K562 (cell line): Measurements from ENCODE around the gene ENO3. TPM values are rescaled to one million over a fixed set of nuclear protein-coding genes. Genes with fewer than 3 reads are reported as not detected.

Source experiments
- ATAC-seq: fragments of 200-7000 bp; cut with Tn5 transposase; 3 replicates; pipeline ENCODE4 v1.9.1; 2020; ENCODE audit warnings: moderate library complexity
- BruUV-seq: library from RNA; stranded (reverse); fragments of 400-500 nt; replicated peaks from 2 replicates; lab custom pipeline; 2021; lab: Mats Ljungman, UMichigan
- CTCF ChIA-PET: fragments of 300-600 bp; formaldehyde crosslinking; extraction: SDS; loops from one replicate; lab custom pipeline; 2021; ENCODE audit warnings: low intra/inter-chr PET ratio; lab: Yijun Ruan, JAX
- POLR2A ChIA-PET: fragments of 300-600, 350-650 bp; sonication (Branson Sonifier 250); formaldehyde crosslinking; extraction: SDS; loops from one replicate; lab custom pipeline; 2021; ENCODE audit warnings: antibody characterized with exemption, inconsistent platforms; lab: Yijun Ruan, JAX
- DNase-seq, 4 experiments: peaks; one replicate each; pipeline versions ENCODE4 v3.0.0 to v3.0.0-alpha.2; 2011 to 2018; ENCODE audit warnings: low spot score in 3 of 4, mixed read lengths in 3 of 4; ENCODE audit errors: extremely low read depth in 1 of 4
- FAIRE-seq: peaks from 2 replicates; lab custom pipeline; 2011; peaks lifted over from hg19 to GRCh38; lab: Jason Lieb, UNC
- H2AFZ ChIP-seq: 2 replicates; pipeline ENCODE4 v1.6.0; 2011; ENCODE audit warnings: low read depth, low read length, control low read depth, inconsistent platforms
- H3K27ac ChIP-seq: fragments of 200-600 bp; 3 replicates; pipeline ENCODE4 v1.8.0; 2011; ENCODE audit warnings: low read depth, mild to moderate bottlenecking, control low read depth, inconsistent platforms, low read length, moderate library complexity, mixed read lengths; ENCODE audit errors: extremely low read depth
- H3K27me3 ChIP-seq, 2 experiments: fragments of 300-600 bp in 1 of 2; 2 replicates in 1 of 2; 3 replicates in 1 of 2; pipeline versions ENCODE4 v1.6.0 to v1.8.0; 2011; ENCODE audit warnings: inconsistent platforms in 2 of 2, low read length in 2 of 2, mild to moderate bottlenecking in 1 of 2, mixed read lengths in 1 of 2, moderate library complexity in 1 of 2; ENCODE audit not compliant: control insufficient read depth in 2 of 2, insufficient read depth in 2 of 2
- H3K36me3 ChIP-seq: fragments of 300-600 bp; 3 replicates; pipeline ENCODE4 v1.8.0; 2011; ENCODE audit warnings: mild to moderate bottlenecking, low read length, inconsistent platforms; ENCODE audit not compliant: control insufficient read depth, insufficient read depth
- H3K4me1 ChIP-seq, 2 experiments: fragments of 200-600 bp in 1 of 2; replicated peaks in 1 of 2; 2 replicates in 1 of 2; 3 replicates in 1 of 2; pipeline versions ENCODE4 v1.5.1 to v1.8.0; 2011; ENCODE audit warnings: inconsistent platforms in 2 of 2, low read length in 2 of 2, mild to moderate bottlenecking in 1 of 2, mixed read lengths in 1 of 2, moderate library complexity in 1 of 2; ENCODE audit not compliant: control insufficient read depth in 2 of 2, insufficient read depth in 2 of 2
- H3K4me2 ChIP-seq: 2 replicates; pipeline ENCODE4 v1.6.1; 2011; ENCODE audit warnings: low read length, control low read depth, inconsistent platforms, mixed read lengths; ENCODE audit not compliant: insufficient read depth
- H3K4me3 ChIP-seq: fragments of 200-600 bp; sonication (generic), shearing (Covaris generic); 2 replicates; pipeline ENCODE4 v1.5.1; 2016; ENCODE audit warnings: control low read depth, inconsistent platforms
- H3K79me2 ChIP-seq: fragments of 200-600 bp; 3 replicates; pipeline ENCODE4 v1.8.0; 2011; ENCODE audit warnings: low read length, inconsistent platforms; ENCODE audit not compliant: control insufficient read depth, insufficient read depth
- H3K9ac ChIP-seq, 2 experiments: 2 replicates each; pipeline versions ENCODE4 v1.6.0 to v1.6.1; 2011; ENCODE audit warnings: low read depth in 2 of 2, low read length in 2 of 2, control low read depth in 1 of 2, inconsistent platforms in 1 of 2, mild to moderate bottlenecking in 1 of 2, mixed read lengths in 1 of 2; ENCODE audit not compliant: insufficient read depth in 1 of 2
- H3K9me1 ChIP-seq: one replicate; pipeline ENCODE4 v1.6.0; 2011; ENCODE audit warnings: inconsistent platforms, mild to moderate bottlenecking, low read length, moderate library complexity; ENCODE audit not compliant: control insufficient read depth, insufficient read depth
- H3K9me3 ChIP-seq: replicated peaks from 2 replicates; pipeline ENCODE4 v1.5.1; 2011; ENCODE audit warnings: low read depth, low read length, inconsistent platforms; ENCODE audit not compliant: control insufficient read depth, insufficient read depth
- H4K20me1 ChIP-seq: replicated peaks from 2 replicates; pipeline ENCODE4 v1.6.1; 2011; ENCODE audit warnings: low read length, inconsistent platforms, mixed read lengths; ENCODE audit not compliant: control insufficient read depth, insufficient read depth
- HCFC1 ChIP-seq: IDR thresholded peaks from 2 replicates; pipeline ENCODE4 v1.6.1; 2012; ENCODE audit warnings: low read depth, low read length, improper control_type of control experiment
- HNRNPL ChIP-seq: fragments of 200-400 bp; formaldehyde crosslinking; IDR thresholded peaks from 2 replicates; pipeline ENCODE4 v1.6.1; 2017; ENCODE audit warnings: low read depth, mild to moderate bottlenecking, low read length
- LCOR ChIP-seq: sonication (generic); formaldehyde crosslinking; IDR thresholded peaks from 2 replicates; pipeline ENCODE4 v1.8.0; 2022; ENCODE audit warnings: mild to moderate bottlenecking, missing genetic modification reagents
- PCBP1 ChIP-seq: fragments of 200-400 bp; formaldehyde crosslinking; IDR thresholded peaks from 2 replicates; pipeline ENCODE4 v1.6.1; 2018; ENCODE audit warnings: mild to moderate bottlenecking, low read depth, low read length; ENCODE audit not compliant: poor library complexity, severe bottlenecking
- PML ChIP-seq: IDR thresholded peaks from 2 replicates; pipeline ENCODE4 v1.6.1; 2012; ENCODE audit warnings: low read length, inconsistent platforms
- POLR2A ChIP-seq: fragments of 450-650 bp; conservative IDR thresholded peaks from 2 replicates; pipeline ENCODE4 v1.6.1; 2016
- POLR2G ChIP-seq: fragments of 200-400 bp; formaldehyde crosslinking; IDR thresholded peaks from 2 replicates; pipeline ENCODE4 v1.6.1; 2017; ENCODE audit warnings: low read depth, mild to moderate bottlenecking, antibody characterized with exemption, low read length, moderate library complexity
- RBFOX2 ChIP-seq: fragments of 200-400 bp; formaldehyde crosslinking; IDR thresholded peaks from 2 replicates; pipeline ENCODE4 v1.6.1; 2017; ENCODE audit warnings: low read depth, mild to moderate bottlenecking, low read length, moderate library complexity
- SMAD4 ChIP-seq: fragments of 250-450 bp; sonication (Bioruptor Pico); conservative IDR thresholded peaks from 2 replicates; pipeline ENCODE4 v1.8.0; 2021; ENCODE audit warnings: inconsistent platforms, mild to moderate bottlenecking, moderate library complexity
- TEAD2 ChIP-seq: fragments of 450-650 bp; IDR thresholded peaks from 2 replicates; pipeline ENCODE4 v1.6.1; 2016; ENCODE audit warnings: missing genetic modification characterization, control low read depth, missing compliant biosample characterization
- ZNF124 ChIP-seq: sonication (generic); formaldehyde crosslinking; IDR thresholded peaks from 2 replicates; pipeline ENCODE4 v1.8.1; 2022; ENCODE audit warnings: missing genetic modification reagents
- ZNF830 ChIP-seq: fragments of 250-450 bp; sonication (Bioruptor Pico); IDR thresholded peaks from 2 replicates; pipeline ENCODE4 v1.5.0; 2021; ENCODE audit warnings: mild to moderate bottlenecking
- WGBS: fragments of 100-300 bp; shearing (Covaris generic); methylation state at CpG from one replicate; pipeline ENCODE4 v1.1.6; 2016; ENCODE audit warnings: low coverage, mixed read lengths; ENCODE audit not compliant: insufficient coverage; ENCODE audit errors: missing lambda C conversion rate; 5-methylcytosine and 5-hydroxymethylcytosine counted together
- in situ Hi-C: fragments of 300-500 bp; cut with MboI; formaldehyde crosslinking; loops from 4 replicates; pipeline ENCODE4 v1.15.0; 2018; ENCODE audit warnings: inconsistent platforms, mixed read lengths
- intact Hi-C: fragments of 100-400 bp; cut with micrococcal nuclease; formaldehyde crosslinking; loops from 2 replicates; pipeline ENCODE4 v1.14.2; 2022
- polyA plus RNA-seq, 8 experiments: library from polyadenylated mRNA; depleted of rRNA in 4 of 8; stranded (reverse) in 5 of 8; unstranded in 3 of 8; fragments of >200 nt; fragmentation: Nextera tagmentation in 2 of 8; fragmentation: Illumina TruSeq in 1 of 8; extraction: Ambion mirVana in 2 of 8; extraction: Trizol in 1 of 8; gene quantifications; 2 replicates each; pipeline versions ENCODE4 v1.2.1 to v1.2.3, GENCODE V29; 2011 to 2014; ENCODE audit warnings: inconsistent platforms in 1 of 8, missing spikeins in 1 of 8
- total RNA-seq, 7 experiments: library from RNA; depleted of rRNA in 6 of 7; stranded (reverse); fragments of >200 nt in 6 of 7; fragmentation: Illumina TruSeq in 2 of 7; extraction: Trizol in 2 of 7; gene quantifications; 2 replicates each; pipeline versions ENCODE4 v1.2.1 to v1.2.3, GENCODE V29; 2011 to 2021; ENCODE audit warnings: low replicate concordance in 1 of 7
- TF ChIP-seq, protein P1 (sequence below): fragments of 450-650 bp; formaldehyde crosslinking; IDR thresholded peaks from 2 replicates; pipeline ENCODE4 v1.4.0; 2022; ENCODE audit warnings: missing genetic modification characterization

Gene ENO3
- total and polyA plus RNA-seq, 9 of the 15 experiments (the other 6 are each of a cell fraction or from before 2014, with no cell fraction given), result 5.7 to 17.2 (median 9.9) TPM

DNA sequence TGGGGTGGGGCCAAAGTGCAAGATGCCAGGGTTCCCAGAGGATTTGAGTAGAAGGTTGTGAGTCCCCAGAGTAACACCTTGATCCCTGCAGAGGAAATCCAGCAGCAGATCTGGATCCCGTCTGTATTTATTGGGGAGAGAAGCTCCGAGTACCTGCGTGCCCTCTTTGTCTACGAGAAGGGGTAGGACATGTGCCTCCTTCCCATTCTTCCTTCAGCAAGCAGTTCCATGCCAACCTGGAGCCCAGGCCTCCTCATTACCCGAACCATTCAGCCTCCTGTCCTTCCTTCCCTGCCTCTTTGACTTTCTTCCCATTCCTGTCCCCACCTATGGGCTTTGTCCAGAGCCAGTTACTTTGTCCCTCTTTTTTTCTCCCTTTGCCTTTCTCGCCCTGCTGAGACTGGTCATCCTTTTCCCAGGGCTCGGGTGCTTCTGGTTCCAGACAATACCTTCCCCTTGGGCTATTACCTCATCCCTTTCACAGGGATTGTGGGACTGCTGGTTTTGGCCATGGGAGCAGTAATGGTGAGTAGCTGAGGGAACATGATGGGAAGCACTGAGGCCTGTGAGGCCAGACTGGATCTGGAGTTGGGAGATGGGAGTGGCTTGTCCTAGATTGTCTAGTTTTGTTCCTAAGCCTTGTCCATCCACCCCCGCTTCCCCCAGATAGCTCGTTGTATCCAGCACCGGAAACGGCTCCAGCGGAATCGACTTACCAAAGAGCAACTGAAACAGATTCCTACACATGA, 8.0 kb upstream of the ENO3 start:
- 95% methylated on average over 12 of the region's 13 CpGs for WGBS
- Histone ChIP-seq H3K4me2 (no peak overlapping the region), H3K4me1 (peaks cover 30 to 31% of the 10 kb centered on the region in 2 experiments; a peak in 4 of 5 replicates), H3K27ac (no peak overlapping the region), H3K27me3 (no peaks in the 10 kb centered on the region), H3K79me2 (peaks cover 92% of the 10 kb centered on the region), H3K9me1 (no peaks in the 10 kb centered on the region), H2AFZ (no peak overlapping the region), H3K4me3 (no peak overlapping the region), H3K9me3 (no peaks in the 10 kb centered on the region), H3K36me3 (peaks cover 74% of the 10 kb centered on the region), H4K20me1 (peaks cover 22% of the 10 kb centered on the region), H3K9ac (peak overlapping the region in 1 of 2 experiments; percentile 42; a peak in 1 of 4 replicates)
- ChIA-PET POLR2A (interaction anchor here (0.6 to 2.4 kb wide), 3 partner anchors 14 to 45 kb away, joined by 3 to 5 read pairs (median 3); partner anchors contain the start of gene SPAG7), CTCF (no interaction called here)
- in situ Hi-C loops, result no loop called here
- intact Hi-C loops, result no loop called here
- no peak for FAIRE-seq
- no peak for ATAC-seq
- DNase-seq, result no peak
- no peak for TF ChIP-seq TEAD2 (tag)
- TF ChIP-seq SMAD4 (CRISPR knock-in tag), result no peak
- no peak for TF ChIP-seq LCOR (CRISPR knock-in tag)
- 0 out of 2 replicates have a peak, but pooled peaks have one; percentile 19 for TF ChIP-seq POLR2A
- no TSS peak for BruUV-seq

DNA sequence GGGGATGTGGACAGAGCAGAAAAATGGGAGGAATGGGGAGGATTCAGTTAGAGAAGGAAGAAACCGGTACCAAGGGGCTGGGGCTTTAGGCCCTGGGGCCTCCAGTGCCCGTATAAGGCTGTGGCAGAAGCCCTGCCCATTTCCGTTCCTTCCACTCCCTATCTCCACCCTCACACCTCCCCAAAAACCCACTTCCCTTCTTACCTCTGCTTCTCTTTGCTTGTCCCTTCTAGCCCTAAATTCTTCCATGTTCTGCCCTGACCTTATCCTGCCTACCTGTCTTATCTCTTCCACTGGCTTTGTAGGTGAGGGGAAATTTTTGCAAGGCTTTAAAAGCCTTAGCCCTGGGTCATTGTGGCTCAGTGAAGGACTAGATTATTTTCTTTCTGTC, 6.8 kb upstream of the ENO3 start:
- Histone ChIP-seq H3K36me3 (peaks cover 65% of the 10 kb centered on the region), H3K4me2 (no peak overlapping the region), H3K9ac (peak overlapping the region in 1 of 2 experiments; percentile 73; a peak in 1 of 4 replicates), H4K20me1 (peaks cover 22% of the 10 kb centered on the region), H3K9me3 (no peaks in the 10 kb centered on the region), H2AFZ (no peak overlapping the region), H3K27ac (peak overlapping the region; percentile 79; the same call in 2 of the 3 replicates), H3K27me3 (no peaks in the 10 kb centered on the region), H3K9me1 (no peaks in the 10 kb centered on the region), H3K4me3 (no peak overlapping the region), H3K79me2 (peaks cover 85% of the 10 kb centered on the region), H3K4me1 (peaks cover 20 to 26% of the 10 kb centered on the region in 2 experiments; a peak in 4 of 5 replicates)
- in situ Hi-C loops (no loop called here), intact Hi-C loops (no loop called here)
- ATAC-seq (no peak), DNase-seq (no peak), FAIRE-seq (no peak)
- no TSS peak for BruUV-seq
- ChIA-PET CTCF (no interaction called here), POLR2A (interaction anchor here (0.6 to 1.6 kb wide), 4 partner anchors 13 to 53 kb away, joined by 3 read pairs; partner anchors contain the start of genes INCA1 and KIF1C)
- WGBS, result 52% methylated on average over 3 of the region's 3 CpGs
- TF ChIP-seq PCBP1 (no peak), ZNF124 (CRISPR knock-in tag) (no peak), HCFC1 (no peak), POLR2G (peak; percentile 53; the same call in 1 of the 2 replicates), HNRNPL (0 out of 2 replicates have a peak, but pooled peaks have one; percentile 41), RBFOX2 (peak; percentile 60), ZNF830 (CRISPR knock-in tag) (no peak), PML (0 out of 2 replicates have a peak, but pooled peaks have one; percentile 18)
- TF ChIP-seq, protein P1, sequence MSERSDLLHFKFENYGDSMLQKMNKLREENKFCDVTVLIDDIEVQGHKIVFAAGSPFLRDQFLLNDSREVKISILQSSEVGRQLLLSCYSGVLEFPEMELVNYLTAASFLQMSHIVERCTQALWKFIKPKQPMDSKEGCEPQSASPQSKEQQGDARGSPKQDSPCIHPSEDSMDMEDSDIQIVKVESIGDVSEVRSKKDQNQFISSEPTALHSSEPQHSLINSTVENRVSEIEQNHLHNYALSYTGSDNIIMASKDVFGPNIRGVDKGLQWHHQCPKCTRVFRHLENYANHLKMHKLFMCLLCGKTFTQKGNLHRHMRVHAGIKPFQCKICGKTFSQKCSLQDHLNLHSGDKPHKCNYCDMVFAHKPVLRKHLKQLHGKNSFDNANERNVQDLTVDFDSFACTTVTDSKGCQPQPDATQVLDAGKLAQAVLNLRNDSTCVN (CRISPR knock-in tag), result peak; percentile 82; the same call in 1 of the 2 replicates
